Large intestine (tissue), 12 donors: ENCODE data around the gene UGT1A1. TPM values are rescaled to one million over a fixed set of nuclear protein-coding genes. Genes with fewer than 3 reads are reported as not detected.
A peak's percentile ranks its signal among the peaks of the same experiment; 100 is the strongest.
"Not testable (repeated sequence)": the region's sequence is repeated elsewhere in the genome, so short reads cannot be mapped to it uniquely, and the experiment has no call there.

Source experiments
- DNase-seq, 2 donors: peaks; one replicate each; pipeline versions ENCODE4 v3.0.0 to v3.0.0-alpha.2; 2013
- H3K27ac ChIP-seq: one replicate; pipeline ENCODE4 v1.5.1; 2013; ENCODE audit warnings: low read length
- H3K27me3 ChIP-seq: 2 replicates; pipeline ENCODE4 v1.6.1; 2013; ENCODE audit warnings: low read length; ENCODE audit not compliant: control insufficient read depth, insufficient read depth
- H3K36me3 ChIP-seq: 2 replicates; pipeline ENCODE4 v1.6.1; 2013; ENCODE audit warnings: low read length; ENCODE audit not compliant: control insufficient read depth, insufficient read depth
- H3K4me1 ChIP-seq: one replicate; pipeline ENCODE4 v1.6.1; 2013; ENCODE audit warnings: low read length; ENCODE audit not compliant: control insufficient read depth, insufficient read depth
- H3K4me3 ChIP-seq: one replicate; pipeline ENCODE4 v1.5.1; 2013; ENCODE audit warnings: low read length
- H3K9me3 ChIP-seq: one replicate; pipeline ENCODE4 v1.6.1; 2013; ENCODE audit warnings: mild to moderate bottlenecking, low read depth, low read length, moderate library complexity; ENCODE audit not compliant: control insufficient read depth
- WGBS: methylation state at CpG from one replicate; pipeline ENCODE4 v1.1.5; 2013; ENCODE audit warnings: low lambda C conversion rate; ENCODE audit not compliant: insufficient coverage; 5-methylcytosine and 5-hydroxymethylcytosine counted together
- long read RNA-seq, 11 donors: transcript quantifications; one replicate each; lab custom pipeline, GENCODE V29; 2026
- polyA plus RNA-seq: library from polyadenylated mRNA; unstranded; fragments of 120-200 nt; gene quantifications from one replicate; pipeline ENCODE4 v1.2.1, GENCODE V29; 2013

UGT1A1 gene
- 1.6 TPM for polyA plus RNA-seq
- long read RNA-seq, donor 1, result 0 reads
- long read RNA-seq, donor 2, result 0 reads
- long read RNA-seq, donor 3, result 0 reads
- long read RNA-seq, donor 4, result 0 reads
- long read RNA-seq, donor 5, result 0 reads
- long read RNA-seq, donor 6, result 0 reads
- long read RNA-seq, donor 7, result 0 reads
- long read RNA-seq, donor 8, result 0 reads
- long read RNA-seq, donor 9, result 0 reads
- long read RNA-seq, donor 10, partial matches to known transcripts, result 0 of 1 reads
- long read RNA-seq, donor 10, other reads (novel, unspliced or antisense), result 0 of 1 reads
- long read RNA-seq, donor 11, result 0 reads

- peaks cover 64% of the 10 kb centered on the region for H3K4me1 ChIP-seq
- H3K9me3 ChIP-seq, result peaks cover 10% of the 10 kb centered on the region
- no peaks in the 10 kb centered on the region for H3K36me3 ChIP-seq
- no peaks in the 10 kb centered on the region for H3K27me3 ChIP-seq
- peak within 1 kb of the TSS; percentile 77 for H3K27ac ChIP-seq
- H3K4me3 ChIP-seq, result no peak within 1 kb of the TSS
- no CpG with 5 or more reads among the region's 6 CpGs for WGBS
- peak; percentile 41 to 85 for DNase-seq
Measured at GRCh38 chr2:233760043-233760442, at the start of gene UGT1A1. Gene UGT1A1, plus strand, starts transcription at chr2:233760270. Its CDS starts 18 bp downstream, at chr2:233760288.

- peaks cover 20% of the 10 kb centered on the region for H3K4me1 ChIP-seq
- H3K27me3 ChIP-seq, result no peaks in the 10 kb centered on the region
- H3K27ac ChIP-seq, result no peak overlapping the region
- peak; percentile 56 to 68 for DNase-seq
- no peaks in the 10 kb centered on the region for H3K9me3 ChIP-seq
- H3K4me3 ChIP-seq, result no peak overlapping the region
- H3K36me3 ChIP-seq, result no peaks in the 10 kb centered on the region
- WGBS, result no CpG with 5 or more reads among the region's 11 CpGs
Measured at GRCh38 chr2:233711312-233712008, 48.6 kb upstream of the UGT1A1 start.

- H3K27me3 ChIP-seq, result no peaks in the 10 kb centered on the region
- H3K9me3 ChIP-seq, result no peaks in the 10 kb centered on the region
- peak; percentile 35 to 65 for DNase-seq
- H3K27ac ChIP-seq, result no peak within 1 kb of the TSS
- H3K4me1 ChIP-seq, result peaks cover 16% of the 10 kb centered on the region
- no peak within 1 kb of the TSS for H3K4me3 ChIP-seq
- no peaks in the 10 kb centered on the region for H3K36me3 ChIP-seq
- WGBS, result 100% methylated on average over 1 of the region's 14 CpGs
Measured at GRCh38 chr2:233712611-233713261, 47.3 kb upstream of the UGT1A1 start, which contains the start of gene UGT1A5. Gene UGT1A5, plus strand, starts transcription at chr2:233712907. Its CDS starts 85 bp downstream, at chr2:233712992.

- Histone ChIP-seq H3K27me3 (no peaks in the 10 kb centered on the region), H3K36me3 (no peaks in the 10 kb centered on the region), H3K4me1 (peaks cover 16% of the 10 kb centered on the region), H3K9me3 (no peaks in the 10 kb centered on the region), H3K27ac (no peak overlapping the region), H3K4me3 (no peak overlapping the region)
- no peak for DNase-seq
- 85% methylated on average over 2 of the region's 7 CpGs for WGBS
Measured at GRCh38 chr2:233713262-233713615, 46.8 kb upstream of the UGT1A1 start.

GRCh38 chr2:233714121-233714520, 45.9 kb upstream of the UGT1A1 start:
- WGBS, result 80% methylated on average over 1 of the region's 2 CpGs
- no peak for DNase-seq
- Histone ChIP-seq H3K9me3 (no peaks in the 10 kb centered on the region), H3K27ac (no peak overlapping the region), H3K36me3 (no peaks in the 10 kb centered on the region), H3K27me3 (no peaks in the 10 kb centered on the region), H3K4me3 (no peak overlapping the region), H3K4me1 (peaks cover 16% of the 10 kb centered on the region)

- no peak within 1 kb of the TSS for H3K27ac ChIP-seq
- no peaks in the 10 kb centered on the region for H3K4me1 ChIP-seq
- DNase-seq, result peak in 1 of 2 donors; percentile 45
- no peaks in the 10 kb centered on the region for H3K27me3 ChIP-seq
- H3K36me3 ChIP-seq, result no peaks in the 10 kb centered on the region
- H3K9me3 ChIP-seq, result no peaks in the 10 kb centered on the region
- no peak within 1 kb of the TSS for H3K4me3 ChIP-seq
- WGBS, result no CpG with 5 or more reads among the region's 7 CpGs
Measured at GRCh38 chr2:233718552-233718951, 41.5 kb upstream of the UGT1A1 start, which contains the start of gene UGT1A4. Gene UGT1A4, plus strand, starts transcription at chr2:233718736. Its CDS starts 85 bp downstream, at chr2:233718821.

- Histone ChIP-seq H3K9me3 (peaks cover 6% of the 10 kb centered on the region), H3K36me3 (no peaks in the 10 kb centered on the region), H3K27ac (no peak within 1 kb of the TSS), H3K27me3 (no peaks in the 10 kb centered on the region), H3K4me1 (no peaks in the 10 kb centered on the region), H3K4me3 (no peak within 1 kb of the TSS)
- DNase-seq, result peak in 1 of 2 donors; percentile 50
- 37% methylated on average over 2 of the region's 8 CpGs for WGBS
Measured at GRCh38 chr2:233728723-233729301, 31.3 kb upstream of the UGT1A1 start, which contains the start of gene UGT1A3. Gene UGT1A3, plus strand, starts transcription at chr2:233729042. Its CDS starts 85 bp downstream, at chr2:233729127.

GRCh38 chr2:233736868-233737653, 23.0 kb upstream of the UGT1A1 start:
- H3K4me1 ChIP-seq, H3K4me3 ChIP-seq, H3K9me3 ChIP-seq, H3K27me3 ChIP-seq, H3K27ac ChIP-seq, H3K36me3 ChIP-seq: not testable (repeated sequence)
- DNase-seq, result peak in 1 of 2 donors; percentile 34
- WGBS, result 86% methylated on average over 2 of the region's 14 CpGs

- WGBS, result 40% methylated on average over 1 of the region's 2 CpGs
- no peak overlapping the region for H3K27ac ChIP-seq
- H3K4me1 ChIP-seq, result peaks cover 8% of the 10 kb centered on the region
- H3K27me3 ChIP-seq, result no peaks in the 10 kb centered on the region
- peaks cover 5% of the 10 kb centered on the region for H3K9me3 ChIP-seq
- no peak overlapping the region for H3K4me3 ChIP-seq
- no peaks in the 10 kb centered on the region for H3K36me3 ChIP-seq
- no peak for DNase-seq
Measured at GRCh38 chr2:233740870-233741269, 19.2 kb upstream of the UGT1A1 start.
